WTC11 (cell line): ENCODE data around the gene ZNF516.

ENCODE experiments used
- ATF6 ChIP-seq: sonication (generic); formaldehyde crosslinking; IDR thresholded peaks from 2 replicates; pipeline ENCODE4 v1.8.1; 2023; ENCODE audit warnings: mild to moderate bottlenecking, missing genetic modification reagents
- CTCF ChIP-seq: fragments of 200-600 bp; IDR thresholded peaks from 2 replicates; pipeline ENCODE4 v1.8.0; 2022; ENCODE audit warnings: antibody characterized with exemption
- EMX1 ChIP-seq: fragments of 250-450 bp; sonication (Bioruptor Pico); IDR thresholded peaks from 2 replicates; pipeline ENCODE4 v1.8.0; 2021; ENCODE audit warnings: mild to moderate bottlenecking
- ETV6 ChIP-seq: sonication (generic); formaldehyde crosslinking; IDR thresholded peaks from 2 replicates; pipeline ENCODE4 v1.8.1; 2022; ENCODE audit warnings: mild to moderate bottlenecking, missing genetic modification reagents
- NR3C1 ChIP-seq: sonication (generic); formaldehyde crosslinking; conservative IDR thresholded peaks from 2 replicates; pipeline ENCODE4 v1.8.1; 2023; ENCODE audit warnings: low read depth, mild to moderate bottlenecking, missing genetic modification reagents
- SMAD3 ChIP-seq: sonication (generic); formaldehyde crosslinking; IDR thresholded peaks from 2 replicates; pipeline ENCODE4 v1.8.0; 2022; ENCODE audit warnings: missing genetic modification reagents, mild to moderate bottlenecking, borderline replicate concordance
- TEAD4 ChIP-seq: sonication (generic); formaldehyde crosslinking; IDR thresholded peaks from 2 replicates; pipeline ENCODE4 v1.8.0; 2022; ENCODE audit warnings: mild to moderate bottlenecking, missing genetic modification reagents
- TP53 ChIP-seq: sonication (generic); formaldehyde crosslinking; IDR thresholded peaks from 2 replicates; pipeline ENCODE4 v1.8.1; 2023; ENCODE audit warnings: mild to moderate bottlenecking, missing genetic modification reagents
- USF1 ChIP-seq: sonication (generic); formaldehyde crosslinking; IDR thresholded peaks from 2 replicates; pipeline ENCODE4 v1.8.0; 2022; ENCODE audit warnings: mild to moderate bottlenecking, missing genetic modification reagents
- ZNF121 ChIP-seq: sonication (generic); formaldehyde crosslinking; IDR thresholded peaks from 2 replicates; pipeline ENCODE4 v1.8.0; 2023; ENCODE audit warnings: missing genetic modification reagents
- ZNF423 ChIP-seq: fragments of 250-450 bp; sonication (Bioruptor Pico); IDR thresholded peaks from 2 replicates; pipeline ENCODE4 v2.1.2; 2022; ENCODE audit warnings: mild to moderate bottlenecking, moderate library complexity

GRCh38 chr18:76530391-76530790 is 35.3 kb upstream of the ZNF516 start:
- TF ChIP-seq ATF6 = no peak
- TF ChIP-seq CTCF = no peak
- no peak for TF ChIP-seq SMAD3 (CRISPR knock-in tag)
- TF ChIP-seq TP53 (CRISPR knock-in tag) = no peak
- TF ChIP-seq ZNF423 = no peak
- no peak for TF ChIP-seq ZNF121
- TF ChIP-seq NR3C1 = no peak
- no peak for TF ChIP-seq EMX1 (CRISPR knock-in tag)
- TF ChIP-seq USF1 (CRISPR knock-in tag) = no peak
- no peak for TF ChIP-seq ETV6
- no peak for TF ChIP-seq TEAD4 (CRISPR knock-in tag)
